T-helper 2 cell (primary cell): ENCODE data around the gene NRSN2.
"Not testable (repeated sequence)": the region's sequence is repeated elsewhere in the genome, so short reads cannot be mapped to it uniquely, and the experiment has no call there.

ENCODE experiments used
- DNase-seq, 5 experiments: peaks; one replicate each; pipeline versions ENCODE4 v3.0.0 to v3.0.0-alpha.2; 2012 to 2022

NRSN2 gene

DNA sequence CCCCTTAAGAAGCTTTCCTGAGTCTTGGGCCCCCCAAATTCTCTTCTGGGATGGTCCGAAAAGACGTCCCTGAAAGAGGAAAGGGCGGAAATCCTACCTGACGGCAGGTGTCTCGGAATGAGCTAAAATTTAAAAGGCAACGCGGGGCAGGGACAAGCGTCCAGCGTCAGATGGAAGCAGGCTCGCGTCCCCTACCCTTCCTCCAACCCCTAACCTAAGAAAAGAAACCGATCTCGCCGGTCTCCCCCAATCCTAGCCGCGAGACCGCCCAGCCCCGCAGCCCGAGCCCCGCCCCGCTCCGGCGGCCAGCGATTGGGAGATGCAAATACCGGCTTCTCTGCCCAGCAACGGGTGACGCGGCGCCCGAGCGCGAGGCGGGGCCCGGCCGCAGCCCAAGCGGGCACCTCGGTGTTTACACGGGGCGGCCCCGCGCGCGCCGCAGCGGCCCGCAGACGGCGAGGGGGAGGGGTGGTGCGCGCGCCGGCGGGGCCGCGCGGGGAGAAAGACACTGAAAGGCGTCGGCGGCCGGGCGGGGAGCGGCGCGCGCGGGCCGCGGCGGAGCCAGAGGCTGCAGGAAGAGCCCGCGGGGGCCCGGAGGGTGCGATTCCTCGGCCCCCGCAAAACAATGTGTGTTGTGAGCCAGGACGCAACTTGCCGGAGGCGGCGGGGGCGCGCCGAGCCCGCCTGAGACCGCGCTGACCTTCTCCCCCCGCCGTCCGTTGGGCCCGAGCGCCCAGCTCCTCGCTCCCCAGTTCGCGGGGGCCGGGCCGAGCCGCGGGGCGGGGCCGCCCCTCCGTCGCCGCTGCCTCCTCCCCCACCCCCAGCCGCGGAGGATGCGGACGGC lies 21.6 kb upstream of the NRSN2 start, which contains the start of gene SOX12:
Gene SOX12 (plus strand): TSS at position 508 of the 844 bp plus-strand sequence. CDS start 373 bp downstream, outside the sequence.
- DNase-seq, result peak; percentile 90 to 97 (median 95)

GRCh38 chr20:325889-326644 lies 20.8 kb upstream of the NRSN2 start:
- DNase-seq, result peak in 4 of 5 experiments; percentile 14 to 64 (median 34)

GRCh38 chr20:326645-327185 lies 20.2 kb upstream of the NRSN2 start:
- DNase-seq, result peak in 1 of 5 experiments; percentile 27

DNA sequence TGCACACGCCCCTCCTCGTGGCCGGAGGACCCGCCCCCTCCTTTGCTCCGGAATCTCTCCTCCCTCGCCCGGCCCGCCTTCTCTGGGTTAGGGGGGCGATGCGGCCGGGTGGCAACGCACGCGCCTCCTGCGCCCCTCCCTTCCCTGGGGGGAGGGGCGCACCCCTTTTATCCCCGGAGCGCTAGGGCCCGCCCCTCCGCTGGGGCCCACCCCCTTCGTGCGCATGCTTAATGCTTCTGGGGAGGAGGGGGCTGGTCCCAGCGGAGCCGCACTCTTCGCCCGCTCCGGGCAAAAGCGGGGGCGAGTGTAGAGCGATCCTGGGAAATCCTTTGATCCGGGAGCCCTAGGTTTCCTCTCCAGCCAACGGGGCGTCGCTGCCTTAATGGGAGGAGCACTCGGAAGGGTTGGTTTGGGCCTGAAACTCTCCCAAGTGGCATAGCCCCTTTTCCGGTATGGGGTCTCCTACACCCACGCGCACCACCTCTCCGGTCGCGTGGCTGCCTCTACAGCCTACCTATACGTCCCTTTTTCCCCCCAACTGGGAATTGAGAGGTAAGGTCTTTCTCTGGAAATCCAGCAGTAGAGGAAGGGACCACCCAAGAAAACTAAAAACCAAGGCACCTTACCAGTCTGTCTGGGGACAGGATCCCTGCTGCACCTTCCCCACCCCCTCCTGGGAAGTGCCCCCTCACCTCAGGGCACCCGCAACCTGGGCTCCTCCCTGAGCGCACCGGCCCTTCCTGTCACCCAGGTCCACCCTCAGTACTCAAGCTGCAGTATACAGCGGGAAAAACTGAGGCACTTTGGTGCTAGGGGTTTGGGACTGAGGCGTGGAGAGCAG lies 19.5 kb upstream of the NRSN2 start:
- DNase-seq, result peak; percentile 38 to 88 (median 65)

GRCh38 chr20:328027-328974 lies 18.6 kb upstream of the NRSN2 start:
- DNase-seq, result no peak

GRCh38 chr20:328975-329695 lies 17.8 kb upstream of the NRSN2 start:
- no peak for DNase-seq

GRCh38 chr20:329851-330232 lies 17.1 kb upstream of the NRSN2 start:
- DNase-seq, result no peak

GRCh38 chr20:330233-331149 lies 16.4 kb upstream of the NRSN2 start:
- peak in 4 of 5 experiments; percentile 43 to 69 (median 50) for DNase-seq

DNA sequence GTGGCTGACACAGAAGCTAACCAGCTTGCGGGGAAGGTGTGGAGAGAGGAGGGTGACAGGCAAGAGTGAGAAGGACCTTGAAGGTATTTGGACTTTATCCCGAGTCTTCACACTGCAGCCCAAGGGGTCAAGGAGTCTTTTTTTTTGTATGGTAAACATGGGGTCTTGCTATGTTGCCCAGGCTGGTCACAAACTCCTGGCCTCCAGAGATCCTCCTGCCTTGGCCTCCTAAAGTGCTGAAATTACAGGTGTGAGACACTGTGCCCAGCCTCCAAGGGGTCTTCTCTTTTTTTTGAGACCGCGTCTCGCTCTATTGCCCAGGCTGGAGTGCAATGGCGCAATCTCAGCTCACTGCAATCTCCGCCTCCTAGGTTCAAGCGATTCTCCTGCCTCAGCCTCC lies 12.3 kb upstream of the NRSN2 start:
- DNase-seq, result no peak

GRCh38 chr20:336040-336439 lies 10.9 kb upstream of the NRSN2 start:
- DNase-seq, result not testable (repeated sequence)

- peak in 1 of 5 experiments; percentile 26 for DNase-seq
Measured at GRCh38 chr20:341682-342081, 5.2 kb upstream of the NRSN2 start.

- no peak for DNase-seq
Measured at GRCh38 chr20:343107-343506, 3.8 kb upstream of the NRSN2 start.

DNA sequence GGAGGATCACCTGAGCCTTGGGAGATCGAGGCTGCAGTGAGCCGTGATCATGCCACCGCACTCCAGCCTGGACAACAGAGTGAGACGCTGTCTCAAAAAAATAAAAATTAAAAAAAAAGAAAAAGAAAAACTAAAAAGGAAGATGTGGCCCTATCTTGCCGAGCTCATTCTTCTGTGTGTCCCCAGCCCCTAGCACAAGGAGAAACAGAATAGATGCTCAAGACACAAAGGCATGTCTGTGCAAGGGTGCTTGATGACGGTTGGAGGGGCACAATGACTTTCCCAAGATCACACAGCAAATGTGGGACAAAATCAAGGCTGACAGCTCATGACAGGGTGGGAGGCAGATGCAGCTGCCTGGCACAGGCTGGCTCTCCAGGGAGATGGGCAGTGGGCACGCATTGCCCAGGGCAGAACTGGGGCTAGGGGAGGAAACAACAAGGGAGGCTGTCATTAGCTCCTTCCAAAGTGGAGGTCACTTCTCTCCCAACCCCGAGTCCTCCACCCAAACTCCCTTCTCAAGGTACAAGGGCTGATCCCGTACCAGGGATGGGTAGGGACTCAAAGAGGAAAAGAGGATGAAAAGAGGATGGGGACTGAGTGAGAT lies 775 bp upstream of the NRSN2 start:
- DNase-seq, result no peak

DNA sequence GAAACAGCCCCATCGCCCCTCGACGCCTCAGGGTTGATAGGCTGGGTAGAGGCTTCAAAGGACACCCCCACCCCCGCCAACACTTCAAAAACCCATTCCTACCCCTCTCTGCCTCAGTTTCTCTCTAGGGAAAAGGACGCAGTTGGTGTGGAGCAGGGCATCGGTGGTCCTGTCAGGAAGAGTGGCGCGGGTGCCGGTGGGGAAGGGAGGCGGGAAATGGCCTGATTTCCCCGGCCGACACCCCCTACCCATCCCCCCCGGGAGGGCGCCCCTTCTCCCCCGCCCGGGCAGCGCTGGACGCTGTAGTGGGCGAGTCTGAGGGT lies 367 bp downstream of the NRSN2 start:
- no peak for DNase-seq

- DNase-seq, result peak; percentile 29 to 77 (median 46)
Measured at GRCh38 chr20:347640-348484, 951 bp downstream of the NRSN2 start.

GRCh38 chr20:348972-349841 lies 2.3 kb downstream of the NRSN2 start:
- DNase-seq, result no peak

DNA sequence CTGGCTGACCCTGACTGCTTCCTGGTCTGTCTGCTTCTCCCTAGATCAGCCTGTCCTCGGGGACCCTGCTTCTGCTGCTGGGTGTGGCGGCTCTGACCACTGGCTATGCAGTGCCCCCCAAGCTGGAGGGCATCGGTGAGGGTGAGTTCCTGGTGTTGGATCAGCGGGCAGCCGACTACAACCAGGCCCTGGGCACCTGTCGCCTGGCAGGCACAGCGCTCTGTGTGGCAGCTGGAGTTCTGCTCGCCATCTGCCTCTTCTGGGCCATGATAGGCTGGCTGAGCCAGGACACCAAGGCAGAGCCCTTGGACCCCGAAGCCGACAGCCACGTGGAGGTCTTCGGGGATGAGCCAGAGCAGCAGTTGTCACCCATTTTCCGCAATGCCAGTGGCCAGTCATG lies 6.3 kb downstream of the NRSN2 start:
- DNase-seq, result no peak
